H1 (cell line): ENCODE measurements around the gene PNPLA8. TPM values are rescaled to one million over a fixed set of nuclear protein-coding genes. Genes with fewer than 3 reads are reported as not detected.

Experiments used
- CTCF ChIA-PET: fragments of 300-600 bp; sonication (Branson Sonifier 250); formaldehyde crosslinking; loops from one replicate; lab custom pipeline; 2021; ENCODE audit not compliant: partially characterized antibody; lab: Charles Lee
- POLR2A ChIA-PET: fragments of 300-600 bp; sonication (Branson Sonifier 250); formaldehyde crosslinking; loops from one replicate; lab custom pipeline; 2021; ENCODE audit warnings: inconsistent platforms; ENCODE audit not compliant: partially characterized antibody; lab: Charles Lee
- DNase-seq, 2 experiments: peaks; one replicate each; pipeline versions ENCODE4 v3.0.0 to v3.0.0-alpha.2; 2010 to 2022; ENCODE audit warnings: low spot score in 2 of 2, low read depth in 1 of 2, mixed read lengths in 1 of 2
- FAIRE-seq: peaks from 2 replicates; lab custom pipeline; 2011; peaks lifted over from hg19 to GRCh38; lab: Jason Lieb, UNC
- H2AFZ ChIP-seq: 2 replicates; pipeline ENCODE4 v1.8.1; 2012; ENCODE audit warnings: low read length, inconsistent platforms
- H2AK5ac ChIP-seq: 2 replicates; pipeline ENCODE4 v1.6.1; 2013; ENCODE audit warnings: low read depth, low read length
- H2BK120ac ChIP-seq: replicated peaks from 2 replicates; pipeline ENCODE3; 2013; ENCODE audit warnings: low read depth, low read length, inconsistent platforms
- H2BK12ac ChIP-seq: 2 replicates; pipeline ENCODE4 v1.6.1; 2013; ENCODE audit warnings: low read depth, low read length
- H2BK15ac ChIP-seq: 2 replicates; pipeline ENCODE4 v1.6.1; 2013; ENCODE audit warnings: low read length
- H2BK20ac ChIP-seq: 2 replicates; pipeline ENCODE4 v1.6.1; 2013; ENCODE audit warnings: low read length
- H2BK5ac ChIP-seq: 2 replicates; pipeline ENCODE4 v1.6.1; 2013; ENCODE audit warnings: low read depth, low read length
- H3K14ac ChIP-seq: 2 replicates; pipeline ENCODE4 v1.6.1; 2013; ENCODE audit warnings: inconsistent platforms; ENCODE audit not compliant: insufficient read length
- H3K18ac ChIP-seq: 2 replicates; pipeline ENCODE4 v1.6.1; 2013; ENCODE audit warnings: low read length; ENCODE audit errors: extremely low read depth
- H3K23ac ChIP-seq: 2 replicates; pipeline ENCODE4 v1.6.1; 2013; ENCODE audit warnings: inconsistent platforms; ENCODE audit not compliant: insufficient read length
- H3K23me2 ChIP-seq: 2 replicates; pipeline ENCODE4 v1.6.1; 2013; ENCODE audit warnings: low read depth, low read length
- H3K27ac ChIP-seq: 2 replicates; pipeline ENCODE4 v1.6.1; 2011; ENCODE audit warnings: low read depth, low read length, inconsistent platforms
- H3K27me3 ChIP-seq, 4 experiments: replicated peaks in 1 of 4; 1 replicate in 1 of 4; 2 replicates in 3 of 4; pipeline versions ENCODE4 v1.6.1 to v1.8.1; 2011 to 2013; ENCODE audit warnings: low read length in 3 of 4, mild to moderate bottlenecking in 3 of 4, inconsistent platforms in 2 of 4, mixed read lengths in 2 of 4, moderate library complexity in 1 of 4; ENCODE audit not compliant: control insufficient read depth in 3 of 4, insufficient read depth in 3 of 4; ENCODE audit errors: extremely low read depth in 1 of 4
- H3K36me3 ChIP-seq, 4 experiments: 2 replicates each; pipeline versions ENCODE4 v1.6.1 to v1.8.1; 2011 to 2013; ENCODE audit warnings: mild to moderate bottlenecking in 4 of 4, low read length in 3 of 4, moderate library complexity in 2 of 4, control low read depth in 1 of 4, inconsistent platforms in 1 of 4; ENCODE audit not compliant: insufficient read depth in 4 of 4, control insufficient read depth in 2 of 4
- H3K4ac ChIP-seq: replicated peaks from 2 replicates; pipeline ENCODE3; 2013; ENCODE audit warnings: low read length, low read depth, mixed read lengths, inconsistent platforms; ENCODE audit not compliant: insufficient read length
- H3K4me1 ChIP-seq, 4 experiments: replicated peaks in 1 of 4; 1 replicate in 1 of 4; 2 replicates in 3 of 4; pipeline versions ENCODE4 v1.6.1 to v1.8.1; 2011 to 2013; ENCODE audit warnings: low read length in 3 of 4, inconsistent platforms in 2 of 4, mixed read lengths in 1 of 4; ENCODE audit not compliant: insufficient read depth in 4 of 4, control insufficient read depth in 3 of 4
- H3K4me2 ChIP-seq, 2 experiments: 2 replicates each; pipeline versions ENCODE4 v1.6.1 to v1.8.1; 2011 to 2013; ENCODE audit warnings: low read depth in 2 of 2, low read length in 2 of 2, control low read depth in 1 of 2, inconsistent platforms in 1 of 2, mild to moderate bottlenecking in 1 of 2; ENCODE audit not compliant: insufficient read depth in 1 of 2
- H3K4me3 ChIP-seq, 4 experiments: fragments of 200-600, 300-600 bp in 1 of 4; sonication (generic), shearing (Covaris generic), sonication (Bioruptor Twin) in 1 of 4; 2 replicates each; pipeline versions ENCODE4 v1.5.1 to v1.8.1; 2011 to 2016; ENCODE audit warnings: low read length in 4 of 4, low read depth in 3 of 4, control low read depth in 2 of 4, inconsistent platforms in 2 of 4, mild to moderate bottlenecking in 2 of 4, mixed read lengths in 1 of 4, moderate library complexity in 1 of 4; ENCODE audit not compliant: insufficient read depth in 2 of 4; ENCODE audit errors: extremely low read depth in 1 of 4
- H3K56ac ChIP-seq: replicated peaks from 2 replicates; pipeline ENCODE3; 2013; ENCODE audit warnings: low read depth, mild to moderate bottlenecking, mixed read lengths, low read length, inconsistent platforms; ENCODE audit not compliant: insufficient read length
- H3K79me1 ChIP-seq: 2 replicates; pipeline ENCODE4 v1.6.1; 2013; ENCODE audit warnings: low read depth, low read length, control low read depth
- H3K79me2 ChIP-seq, 2 experiments: 2 replicates each; pipeline versions ENCODE4 v1.6.1 to v1.8.1; 2012 to 2013; ENCODE audit warnings: low read length in 2 of 2, mild to moderate bottlenecking in 2 of 2, inconsistent platforms in 1 of 2; ENCODE audit not compliant: insufficient read depth in 2 of 2, control insufficient read depth in 1 of 2
- H3K9ac ChIP-seq, 4 experiments: replicated peaks in 1 of 4; 1 replicate in 1 of 4; 2 replicates in 3 of 4; pipeline versions ENCODE4 v1.6.1 to v1.8.1; 2011 to 2013; ENCODE audit warnings: low read depth in 3 of 4, low read length in 3 of 4, control low read depth in 2 of 4, mild to moderate bottlenecking in 2 of 4, moderate library complexity in 2 of 4, inconsistent platforms in 1 of 4; ENCODE audit errors: extremely low read depth in 1 of 4
- H3K9me3 ChIP-seq, 2 experiments: 2 replicates each; pipeline versions ENCODE4 v1.6.1 to v1.8.1; 2012 to 2013; ENCODE audit warnings: mild to moderate bottlenecking in 2 of 2, moderate library complexity in 2 of 2, control low read depth in 1 of 2, inconsistent platforms in 1 of 2, low read depth in 1 of 2, low read length in 1 of 2, mixed read lengths in 1 of 2; ENCODE audit not compliant: insufficient read depth in 2 of 2
- H4K20me1 ChIP-seq, 2 experiments: replicated peaks in 1 of 2; 2 replicates each; pipeline versions ENCODE3 to v1.8.1; 2011 to 2013; ENCODE audit warnings: inconsistent platforms in 2 of 2, low read length in 2 of 2, mild to moderate bottlenecking in 1 of 2; ENCODE audit not compliant: insufficient read depth in 2 of 2, control insufficient read depth in 1 of 2
- H4K5ac ChIP-seq: 2 replicates; pipeline ENCODE4 v1.6.1; 2013; ENCODE audit warnings: low read length, low read depth, mixed read lengths, inconsistent platforms; ENCODE audit not compliant: insufficient read length
- H4K8ac ChIP-seq: 2 replicates; pipeline ENCODE4 v1.8.0; 2013; ENCODE audit warnings: mild to moderate bottlenecking, moderate library complexity, low read length, inconsistent platforms; ENCODE audit not compliant: insufficient read depth; ENCODE audit errors: extremely low read depth
- H4K91ac ChIP-seq: replicated peaks from 2 replicates; pipeline ENCODE3; 2013; ENCODE audit warnings: low read length, mixed read lengths, inconsistent platforms; ENCODE audit not compliant: insufficient read length
- CBX5 ChIP-seq: fragments of 300-800, 300-1000 bp; sonication (generic); IDR thresholded peaks from 2 replicates; pipeline ENCODE4 v1.7.1; 2016; ENCODE audit warnings: antibody characterized with exemption, low read length, low read depth
- CEBPB ChIP-seq: IDR thresholded peaks from 2 replicates; pipeline ENCODE4 v1.6.1; 2012; ENCODE audit warnings: low read depth, low read length
- CHD1 ChIP-seq: IDR thresholded peaks from 2 replicates; pipeline ENCODE4 v1.6.1; 2012; ENCODE audit warnings: low read depth, low read length, improper control_type of control experiment
- CTBP2 ChIP-seq: IDR thresholded peaks from 2 replicates; pipeline ENCODE4 v1.7.0; 2011; ENCODE audit warnings: borderline replicate concordance, mild to moderate bottlenecking, moderate library complexity, mixed read lengths, low read length; ENCODE audit not compliant: insufficient read depth, insufficient read length
- E2F6 ChIP-seq: IDR thresholded peaks from 2 replicates; pipeline ENCODE4 v1.6.1; 2012; ENCODE audit warnings: inconsistent platforms
- EGR1 ChIP-seq: IDR thresholded peaks from 2 replicates; pipeline ENCODE4 v1.6.1; 2011; ENCODE audit warnings: low read depth, low read length, borderline replicate concordance
- EP300 ChIP-seq, 2 experiments: IDR thresholded peaks; 1 replicate in 1 of 2; 2 replicates in 1 of 2; pipeline ENCODE4 v1.6.1; 2011 to 2012; ENCODE audit warnings: low read depth in 2 of 2, low read length in 2 of 2, mild to moderate bottlenecking in 2 of 2, borderline replicate concordance in 1 of 2, inconsistent platforms in 1 of 2, moderate library complexity in 1 of 2
- EZH2 ChIP-seq: fragments of 200-600 bp; sonication (generic); IDR thresholded peaks from 2 replicates; pipeline ENCODE4 v1.7.1; 2012; ENCODE audit warnings: low read depth, mild to moderate bottlenecking, moderate library complexity, low read length, inconsistent platforms; ENCODE audit not compliant: severe bottlenecking
- KDM1A ChIP-seq: fragments of 200-600, 300-600 bp; sonication (generic); IDR thresholded peaks from 2 replicates; pipeline ENCODE4 v1.7.1; 2016; ENCODE audit warnings: mild to moderate bottlenecking, low read length, borderline replicate concordance
- RBBP5 ChIP-seq: IDR thresholded peaks from 2 replicates; pipeline ENCODE4 v1.7.1; 2012; ENCODE audit warnings: low read depth, mild to moderate bottlenecking, inconsistent platforms, low read length, moderate library complexity, borderline replicate concordance
- TCF12 ChIP-seq: IDR thresholded peaks from 2 replicates; pipeline ENCODE4 v1.6.1; 2011; ENCODE audit warnings: low read depth, mild to moderate bottlenecking, low read length
- WGBS, 2 experiments: shearing (Covaris generic) in 1 of 2; methylation state at CpG; one replicate each; pipeline versions ENCODE4 v1.1.6 to v1.1.7; 2013 to 2015; ENCODE audit warnings: low lambda C conversion rate in 2 of 2, mixed read lengths in 2 of 2, inconsistent platforms in 1 of 2, low coverage in 1 of 2, missing lambda C conversion rate in 1 of 2; ENCODE audit not compliant: insufficient replicate concordance in 2 of 2, insufficient coverage in 1 of 2, insufficient read length in 1 of 2; ENCODE audit errors: extremely low coverage in 1 of 2, missing lambda C conversion rate in 1 of 2; 5-methylcytosine and 5-hydroxymethylcytosine counted together
- polyA plus RNA-seq, 7 experiments: library from polyadenylated mRNA; depleted of rRNA in 3 of 7; stranded (reverse) in 5 of 7; unstranded in 2 of 7; fragments of >200 nt in 5 of 7; fragments of 200-250 nt in 2 of 7; gene quantifications; 1 replicate in 5 of 7; 2 replicates in 1 of 7; 4 replicates in 1 of 7; pipeline versions ENCODE4 v1.2.1 to v1.2.3, GENCODE V29; 2011 to 2013; ENCODE audit warnings: missing spikeins in 2 of 7, mixed read lengths in 2 of 7
- total RNA-seq: library from RNA; stranded (reverse); fragmentation: NEBNext Ultra II Directional; extraction: Animal tissue kit (Norgen Biotek cat#: 25700); gene quantifications from 2 replicates; pipeline ENCODE4 v1.2.1, GENCODE V29; 2021
- TF ChIP-seq, protein P1 (sequence below): IDR thresholded peaks from 2 replicates; pipeline ENCODE4 v1.6.1; 2012; ENCODE audit warnings: inconsistent platforms

The PNPLA8 gene
- total and polyA plus RNA-seq, 2 of the 8 experiments (the other 6 are each of a cell fraction or from before 2014, with no cell fraction given): 3.8 to 11.2 TPM

GRCh38 chr7:108486291-108486966, 39.5 kb downstream of the PNPLA8 start:
- H2BK12ac ChIP-seq: no peak overlapping the region
- H3K14ac ChIP-seq: no peak overlapping the region
- H3K36me3 ChIP-seq: peaks cover 0 to 6% (median 0%) of the 10 kb centered on the region in 4 experiments; a peak in 1 of 8 replicates
- H2BK120ac ChIP-seq: no peak overlapping the region
- H3K4ac ChIP-seq: no peak overlapping the region
- ChIA-PET POLR2A (no interaction called here), CTCF (interaction anchor here (1.0 to 3.6 kb wide), 4 partner anchors 11 to 308 kb away, joined by 3 to 26 read pairs (median 6); no protein-coding TSS in a partner anchor)
- no peak overlapping the region for H4K5ac ChIP-seq
- no peak overlapping the region for H3K23ac ChIP-seq
- no peak overlapping the region for H4K91ac ChIP-seq
- no peak overlapping the region for H3K4me2 ChIP-seq
- no peak overlapping the region for H3K56ac ChIP-seq
- H3K18ac ChIP-seq: no peak overlapping the region
- 85% methylated on average over 5 of the region's 5 CpGs; no CpG with 5 or more reads in 1 of the 2 experiments for WGBS, 2 experiments
- H3K23me2 ChIP-seq: no peaks in the 10 kb centered on the region
- no peak overlapping the region for H2BK20ac ChIP-seq
- no peak overlapping the region for H2AK5ac ChIP-seq
- no peak overlapping the region for H4K8ac ChIP-seq
- H3K27me3 ChIP-seq: no peaks in the 10 kb centered on the region
- H2AFZ ChIP-seq: no peak overlapping the region
- H3K9ac ChIP-seq: no peak overlapping the region
- H3K79me1 ChIP-seq: no peaks in the 10 kb centered on the region
- H2BK5ac ChIP-seq: no peak overlapping the region
- FAIRE-seq (no peak), DNase-seq (no peak)
- H4K20me1 ChIP-seq: no peaks in the 10 kb centered on the region
- no peak overlapping the region for H3K4me3 ChIP-seq
- H3K79me2 ChIP-seq: no peaks in the 10 kb centered on the region
- no peaks in the 10 kb centered on the region for H3K4me1 ChIP-seq
- no peaks in the 10 kb centered on the region for H3K9me3 ChIP-seq
- no peak overlapping the region for H3K27ac ChIP-seq
- no peak overlapping the region for H2BK15ac ChIP-seq
- TF ChIP-seq E2F6 (no peak), EGR1 (no peak), CHD1 (no peak), TCF12 (no peak), EP300 (IDR thresholded peaks at IDR 0.05; ENCODE audit: borderline replicate concordance in 1 of 2, low read depth in 2 of 2, low read length in 2 of 2) (no peak), CBX5 (no peak), EZH2 (no peak), CTBP2 (no peak), RBBP5 (no peak), KDM1A (no peak), CEBPB (no peak)
- TF ChIP-seq, protein P1, sequence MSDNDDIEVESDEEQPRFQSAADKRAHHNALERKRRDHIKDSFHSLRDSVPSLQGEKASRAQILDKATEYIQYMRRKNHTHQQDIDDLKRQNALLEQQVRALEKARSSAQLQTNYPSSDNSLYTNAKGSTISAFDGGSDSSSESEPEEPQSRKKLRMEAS: no peak
